Hematopoietic multipotent progenitor cell treated with erythropoietin and hydrocortisone succinate and interleukin-3 and kit ligand, for 8 days (in vitro differentiated cells): ENCODE data around the gene SLC19A1.
A peak's percentile ranks its signal among the peaks of the same experiment; 100 is the strongest.

Experiments
- DNase-seq: peaks from one replicate; pipeline ENCODE4 v3.0.0-alpha.2; 2015

Gene SLC19A1

GRCh38 chr21:45557616-45558043, 15.4 kb upstream of the SLC19A1 start:
- no peak for DNase-seq

DNA sequence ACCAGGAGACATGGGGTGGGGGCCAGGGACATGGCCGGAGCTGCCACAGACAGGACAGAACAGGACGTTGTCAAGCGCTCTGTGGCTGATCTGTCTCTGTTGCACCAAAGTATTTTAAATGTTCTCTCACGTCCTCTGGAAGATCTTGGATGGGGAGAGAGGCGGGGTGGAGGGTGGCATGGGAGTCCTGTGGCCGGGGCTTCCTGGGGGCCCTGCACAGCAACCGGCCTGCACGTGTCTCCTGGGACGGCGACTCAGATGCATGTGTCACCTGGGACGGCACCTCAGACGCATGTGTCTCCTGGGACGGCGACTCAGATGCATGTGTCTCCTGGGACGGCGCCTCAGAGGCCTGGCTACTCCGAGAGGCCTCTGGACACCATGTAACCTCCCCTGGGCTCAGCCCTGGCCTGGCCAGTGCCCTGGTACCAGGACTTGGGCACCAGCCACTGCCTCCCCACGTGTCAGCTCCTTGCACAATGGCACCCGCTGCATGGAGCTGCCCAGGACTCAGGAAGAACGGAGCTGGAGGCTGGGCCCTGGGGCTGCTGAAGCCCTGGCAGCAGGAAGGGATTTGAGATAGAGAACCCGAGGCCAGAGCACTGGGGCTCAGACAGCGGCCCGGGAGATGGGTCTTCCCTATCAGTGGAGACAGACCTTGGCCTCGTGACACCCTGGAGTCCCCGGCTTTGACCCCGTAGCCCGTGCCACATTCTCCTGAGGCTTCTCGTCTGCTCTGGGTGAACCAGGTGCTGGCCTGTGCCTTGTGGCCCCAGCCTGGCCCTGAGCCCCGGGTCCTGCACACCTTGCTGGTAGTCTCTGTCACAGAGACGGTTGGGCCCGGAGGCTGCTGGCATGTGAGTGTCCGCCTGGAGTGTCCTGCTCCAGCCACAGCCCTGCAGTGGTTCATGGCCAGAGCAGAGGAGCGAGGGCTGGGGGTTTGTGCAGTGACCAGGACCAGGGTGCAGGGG, 14.7 kb upstream of the SLC19A1 start:
- DNase-seq: no peak

GRCh38 chr21:45556302-45556644, 14.0 kb upstream of the SLC19A1 start:
- DNase-seq: no peak

- DNase-seq: peak; percentile 67
These were observed 13.5 kb upstream of the SLC19A1 start for GRCh38 chr21:45555557-45556301.

- no peak for DNase-seq
These were observed 13.0 kb upstream of the SLC19A1 start for GRCh38 chr21:45555251-45555556.

DNA sequence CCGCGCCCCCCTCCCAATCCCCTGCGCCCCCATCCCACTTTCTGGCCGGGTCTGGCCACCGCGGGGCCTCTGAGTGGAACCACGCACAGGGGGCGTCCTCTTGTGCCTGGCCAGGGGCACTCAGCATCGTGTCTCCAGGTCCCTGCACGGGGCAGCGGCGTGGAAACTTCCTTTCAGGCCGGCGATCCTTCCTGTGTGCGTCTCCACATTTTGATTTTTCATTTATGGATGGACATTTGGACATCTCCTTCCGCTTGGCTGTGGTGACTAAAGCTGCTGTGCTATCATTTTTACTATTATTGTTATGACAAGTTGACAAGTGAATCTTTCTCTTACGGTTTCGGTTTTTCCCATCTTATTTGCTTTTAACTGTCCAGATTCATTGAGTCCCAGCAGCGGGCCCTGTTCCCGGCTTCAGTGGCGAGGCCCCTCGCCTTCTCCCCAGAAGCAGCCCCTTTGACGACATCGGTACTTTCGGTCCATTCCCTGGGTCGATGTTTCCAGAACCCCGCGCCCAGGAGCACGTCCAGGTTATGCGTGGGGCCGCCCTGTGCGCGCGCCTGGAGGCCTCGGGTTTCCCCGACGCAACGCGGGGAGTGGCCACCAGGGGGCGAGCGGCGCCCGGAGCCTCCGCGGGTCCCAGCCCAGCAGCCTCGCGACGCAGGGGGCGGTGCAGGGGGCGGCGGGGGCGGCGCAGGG, 12.4 kb upstream of the SLC19A1 start:
- peak; percentile 49 for DNase-seq

DNA sequence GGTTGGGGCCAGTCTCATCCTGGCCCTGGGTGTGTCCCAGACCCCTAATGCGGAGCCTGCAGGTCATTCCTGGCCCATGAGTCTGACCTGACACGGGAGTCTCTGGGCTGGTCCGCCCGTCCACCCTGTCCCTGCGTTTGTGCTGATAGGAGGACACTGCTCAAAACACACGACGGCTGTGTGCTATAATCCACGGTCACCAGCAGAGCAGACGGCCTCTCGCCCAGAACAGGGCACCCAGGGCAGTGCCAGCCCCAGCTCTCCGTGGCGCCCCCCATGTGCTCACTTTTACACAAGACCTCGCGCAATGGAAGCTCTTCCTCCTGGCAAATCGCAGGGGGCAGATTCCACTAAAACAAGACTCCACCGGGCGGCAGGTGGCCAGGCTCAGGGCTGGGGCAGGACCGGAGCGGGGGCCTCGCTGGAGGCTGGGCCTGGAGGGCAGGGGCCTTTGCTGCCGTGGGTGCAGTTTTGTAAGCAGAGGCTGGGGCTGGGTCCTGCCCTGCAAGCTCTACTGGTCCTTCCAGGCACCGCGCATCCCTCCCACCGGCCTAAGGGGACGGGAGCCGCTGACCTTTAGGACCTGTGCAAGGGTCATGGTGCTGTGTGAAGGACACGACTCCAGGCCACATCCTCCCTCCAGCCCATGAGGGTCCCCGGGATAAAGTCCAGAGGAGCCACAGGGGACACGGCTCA, 10.6 kb upstream of the SLC19A1 start:
- no peak for DNase-seq

- no peak for DNase-seq
These were observed 9.8 kb upstream of the SLC19A1 start for GRCh38 chr21:45551783-45552695.

DNA sequence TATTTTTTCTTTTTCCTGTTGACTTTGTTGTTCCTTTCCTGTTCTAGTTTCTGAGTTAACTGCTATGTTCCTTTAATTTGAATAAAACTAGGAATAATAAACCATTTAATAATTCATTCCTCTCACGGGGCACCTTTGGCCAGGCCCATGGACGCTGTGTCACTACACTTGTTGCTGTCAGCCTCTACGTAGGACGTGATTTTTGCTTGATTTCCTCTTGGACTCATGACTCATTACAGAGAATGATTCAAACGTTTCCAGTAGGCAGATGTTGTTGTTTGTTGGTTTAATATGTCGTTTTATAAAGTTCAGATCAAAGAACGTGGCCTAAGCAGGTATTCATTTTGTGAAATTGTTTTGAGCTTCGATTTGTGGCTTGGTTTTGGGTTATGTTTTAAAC, 9.1 kb upstream of the SLC19A1 start:
- no peak for DNase-seq

DNA sequence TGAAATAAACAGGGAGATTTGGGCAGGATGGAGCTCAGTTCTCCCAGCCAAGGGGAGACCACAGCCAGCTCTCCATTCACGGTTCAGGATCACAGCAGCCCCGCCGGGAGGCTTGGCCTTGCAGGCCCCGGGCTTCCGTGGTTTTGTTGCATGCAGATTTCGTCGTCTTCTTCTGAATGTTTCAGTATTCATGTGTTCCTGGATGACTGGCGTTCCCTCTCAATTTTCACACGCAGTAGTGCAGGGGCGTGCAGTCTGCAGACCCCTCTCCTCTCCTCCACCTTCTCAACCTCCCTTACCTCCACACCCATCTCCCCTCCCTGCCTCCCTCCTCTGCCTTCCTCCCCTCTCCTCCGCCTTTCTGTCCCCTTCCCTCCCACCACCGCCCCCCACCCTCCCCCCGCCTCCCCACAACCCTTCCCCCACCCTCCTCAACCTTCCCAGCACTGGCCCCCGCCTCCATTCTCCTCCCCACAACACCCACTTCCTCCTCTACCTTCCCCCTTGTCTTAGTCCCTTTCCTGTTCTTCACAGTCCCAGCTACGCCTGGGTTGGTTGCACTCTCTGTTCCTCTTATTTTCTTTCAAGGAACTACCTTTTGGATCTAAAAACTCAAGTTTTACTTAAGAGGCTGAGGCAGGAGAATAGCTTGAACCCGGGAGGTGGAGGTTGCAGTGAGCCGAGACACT, 8.4 kb upstream of the SLC19A1 start:
- peak; percentile 17 for DNase-seq

- no peak for DNase-seq
These were observed 7.6 kb upstream of the SLC19A1 start for GRCh38 chr21:45549626-45550463.

- no peak for DNase-seq
These were observed 6.7 kb upstream of the SLC19A1 start for GRCh38 chr21:45548711-45549491.

- DNase-seq: no peak
These were observed 5.3 kb upstream of the SLC19A1 start for GRCh38 chr21:45547545-45547900.

- DNase-seq: no peak
These were observed 4.7 kb upstream of the SLC19A1 start for GRCh38 chr21:45546636-45547544.

DNA sequence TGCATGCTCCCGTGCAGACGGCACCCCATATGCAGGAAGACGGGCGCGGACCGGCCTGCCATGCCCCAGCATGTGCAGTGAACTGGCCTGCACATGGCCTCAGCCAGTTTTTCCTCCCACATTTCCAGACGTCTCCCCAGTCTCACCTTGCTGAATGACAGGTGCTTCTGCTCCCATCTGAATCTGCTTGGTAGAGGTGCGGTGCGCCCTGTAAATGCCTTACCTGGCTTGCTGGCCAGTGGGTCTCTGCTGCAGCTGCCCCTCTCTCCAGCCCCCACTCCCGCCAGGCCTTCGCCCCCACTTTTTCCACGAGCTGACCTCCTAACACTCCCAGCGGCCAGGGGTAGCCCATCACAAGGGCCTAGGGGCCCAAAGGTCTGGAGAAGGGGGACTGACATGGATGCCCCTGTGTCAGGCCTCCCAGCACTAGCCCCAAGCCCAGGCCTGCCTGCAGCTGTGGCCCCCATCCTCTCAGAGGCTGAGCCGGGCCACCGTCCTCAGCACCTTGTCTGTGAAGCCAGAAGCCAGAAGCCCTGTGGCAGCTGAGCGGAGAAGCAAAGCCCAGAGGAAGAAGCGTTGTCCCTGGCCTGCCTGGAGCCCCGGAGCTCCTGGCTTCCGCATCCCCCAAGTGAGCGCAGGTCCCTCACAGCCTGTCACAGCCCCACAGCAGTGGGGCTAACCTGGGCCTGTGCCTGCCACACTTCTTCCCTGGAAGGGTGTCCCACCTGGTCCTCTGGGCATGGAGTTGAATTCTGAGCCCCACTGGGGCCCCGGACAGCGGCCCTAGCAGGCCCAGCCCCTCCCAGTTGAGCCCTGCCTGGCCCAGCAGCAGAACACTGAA, 3.7 kb upstream of the SLC19A1 start:
- DNase-seq: no peak

- no peak for DNase-seq
These were observed 3.0 kb upstream of the SLC19A1 start for GRCh38 chr21:45545236-45545570.

DNA sequence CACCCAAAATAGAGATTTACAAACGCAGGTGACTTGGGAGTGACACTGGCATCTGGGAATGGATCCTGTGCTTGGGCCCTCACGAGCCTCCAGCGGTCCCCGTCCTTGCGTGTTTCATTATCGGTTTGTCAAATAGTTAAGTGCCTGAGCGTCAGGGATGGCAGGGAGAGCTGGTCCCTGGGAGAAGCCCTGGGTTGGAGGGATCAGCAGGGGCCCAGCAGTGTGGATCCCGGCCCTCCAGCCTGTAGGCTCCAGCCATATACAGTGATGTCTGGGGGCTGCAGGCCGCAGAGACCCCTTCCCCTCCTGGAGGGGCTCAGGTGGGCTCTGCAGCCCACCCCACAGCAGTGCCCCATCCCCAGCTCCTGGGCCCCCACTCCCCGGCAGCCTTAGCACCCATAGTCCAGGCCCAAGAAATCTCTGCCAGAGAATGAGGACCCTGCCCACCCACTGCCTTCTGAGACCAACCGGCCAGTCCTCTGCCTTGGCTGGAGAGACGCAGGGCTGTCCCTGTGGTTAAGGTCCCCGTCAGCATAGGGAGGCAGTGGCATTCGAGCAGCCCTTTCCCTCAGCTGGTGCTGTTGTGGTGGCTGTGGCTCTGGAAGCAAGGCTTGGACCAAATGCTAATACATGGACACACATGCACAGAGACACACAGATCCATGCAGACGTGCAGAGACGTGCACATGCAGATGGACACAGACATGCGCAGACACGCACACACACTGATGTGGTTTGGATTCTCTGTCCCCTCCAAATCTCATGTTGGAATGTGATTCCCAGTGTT, 2.4 kb upstream of the SLC19A1 start:
- no peak for DNase-seq
